Right lobe of liver (tissue), 4 donors: Measurements from ENCODE around the gene DAPK2.

ENCODE experiments used
- CTCF ChIP-seq, 4 donors: fragments of 200-600 bp in 3 of 4; fragments of 450-650 bp in 1 of 4; IDR thresholded peaks; one replicate each; pipeline versions ENCODE4 v1.5.1 to v1.8.0; 2016 to 2022; ENCODE audit warnings: antibody characterized with exemption in 4 of 4, mild to moderate bottlenecking in 2 of 4
- POLR2A ChIP-seq: fragments of 450-650 bp; IDR thresholded peaks from one replicate; pipeline ENCODE4 v1.6.1; 2017; ENCODE audit warnings: antibody characterized with exemption, mild to moderate bottlenecking
- donor health status: DM: no; HTN: no; CAD: no.
- donor health status: DM: no; HTN: no; CAD: no.
- donor health status: DM: no; HTN: yes; CAD: no.

GRCh38 chr15:64023220-64023619 lies 23.1 kb downstream of the DAPK2 start:
- TF ChIP-seq CTCF (IDR thresholded peaks at IDR 0.05) (no peak), POLR2A (no peak)
